ENCODE results near the gene ZNF581.

ZNF581 gene

GRCh38 chr19:55683449-55684261 lies 40.2 kb downstream of the ZNF581 start:
- DNase-seq = no peak

DNA sequence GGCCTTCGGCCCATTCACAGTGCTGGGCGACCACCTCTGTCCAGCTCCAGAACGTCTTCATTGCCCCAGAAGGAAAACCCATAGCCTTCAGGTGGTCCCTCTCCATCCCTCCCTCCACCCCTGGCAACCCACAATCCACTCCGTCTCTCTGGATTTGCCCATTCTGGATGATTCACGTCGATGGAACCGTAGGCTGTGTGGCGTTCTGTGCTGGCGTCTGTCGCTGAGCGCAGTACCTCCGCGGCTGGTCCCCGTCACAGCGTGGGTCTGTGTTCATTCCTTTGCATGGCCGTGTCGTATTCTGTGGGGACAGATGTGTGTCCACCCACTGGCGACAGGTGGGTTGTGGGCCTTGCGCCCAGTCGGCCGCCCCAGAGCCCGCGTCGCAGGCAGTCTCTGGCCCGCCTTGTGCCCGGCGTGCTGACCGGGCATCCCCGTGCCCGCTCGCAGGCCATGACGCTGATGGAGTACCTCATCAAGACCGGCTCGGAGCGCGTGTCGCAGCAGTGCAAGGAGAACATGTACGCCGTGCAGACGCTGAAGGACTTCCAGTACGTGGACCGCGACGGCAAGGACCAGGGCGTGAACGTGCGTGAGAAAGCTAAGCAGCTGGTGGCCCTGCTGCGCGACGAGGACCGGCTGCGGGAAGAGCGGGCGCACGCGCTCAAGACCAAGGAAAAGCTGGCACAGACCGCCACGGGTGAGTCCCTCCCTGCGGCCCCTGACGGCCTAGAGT lies 41.7 kb downstream of the ZNF581 start:
- no peak for DNase-seq

GRCh38 chr19:55685776-55686175 lies 42.3 kb downstream of the ZNF581 start:
- DNase-seq = no peak

- DNase-seq = no peak
These were observed 43.0 kb downstream of the ZNF581 start for GRCh38 chr19:55686311-55687050.

DNA sequence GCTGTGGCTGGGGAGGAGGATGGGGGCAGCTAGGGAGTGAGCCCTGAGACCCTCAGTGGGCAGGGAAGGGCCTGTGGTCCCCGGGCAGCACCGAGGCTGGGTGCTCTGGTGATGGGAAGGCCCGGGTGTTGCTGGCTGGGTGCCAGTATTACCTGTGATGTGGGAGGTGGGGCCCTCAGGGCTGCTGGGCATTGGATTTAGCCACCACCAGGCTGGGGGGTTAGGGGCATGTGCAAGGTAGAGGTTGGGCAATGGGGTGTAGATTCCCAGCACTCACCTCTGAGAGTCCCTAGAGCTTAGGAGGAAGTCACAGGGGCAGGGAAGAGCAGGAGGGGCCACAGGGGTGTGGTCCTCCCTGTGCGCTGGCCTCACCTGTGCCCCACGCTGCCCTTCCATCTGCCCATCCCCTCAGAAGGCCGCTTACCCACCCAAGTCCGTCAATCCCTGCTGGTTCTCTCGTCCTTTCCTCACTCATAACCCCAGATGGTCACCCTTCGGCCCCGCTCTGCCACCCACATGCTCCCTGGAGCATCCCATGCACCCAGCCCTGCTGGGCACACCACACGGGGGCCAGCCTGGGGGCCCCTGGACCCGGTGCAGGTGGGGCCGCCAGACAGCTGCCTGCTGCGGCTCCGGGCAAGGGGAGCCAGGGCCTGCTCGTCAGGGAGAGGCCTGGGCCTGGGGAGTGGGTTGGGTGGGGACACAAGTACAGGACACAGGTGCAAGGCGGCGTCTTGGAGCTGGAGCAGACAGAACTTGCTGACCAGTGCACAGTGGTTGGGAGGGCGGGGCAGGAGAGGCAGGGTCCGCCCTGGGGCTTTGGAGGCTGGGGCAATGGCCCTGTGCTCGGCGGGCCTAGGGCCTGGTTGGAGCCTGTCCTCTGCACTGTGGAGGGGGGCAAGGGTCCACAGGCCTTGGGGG lies 44.1 kb downstream of the ZNF581 start:
- no peak for DNase-seq

DNA sequence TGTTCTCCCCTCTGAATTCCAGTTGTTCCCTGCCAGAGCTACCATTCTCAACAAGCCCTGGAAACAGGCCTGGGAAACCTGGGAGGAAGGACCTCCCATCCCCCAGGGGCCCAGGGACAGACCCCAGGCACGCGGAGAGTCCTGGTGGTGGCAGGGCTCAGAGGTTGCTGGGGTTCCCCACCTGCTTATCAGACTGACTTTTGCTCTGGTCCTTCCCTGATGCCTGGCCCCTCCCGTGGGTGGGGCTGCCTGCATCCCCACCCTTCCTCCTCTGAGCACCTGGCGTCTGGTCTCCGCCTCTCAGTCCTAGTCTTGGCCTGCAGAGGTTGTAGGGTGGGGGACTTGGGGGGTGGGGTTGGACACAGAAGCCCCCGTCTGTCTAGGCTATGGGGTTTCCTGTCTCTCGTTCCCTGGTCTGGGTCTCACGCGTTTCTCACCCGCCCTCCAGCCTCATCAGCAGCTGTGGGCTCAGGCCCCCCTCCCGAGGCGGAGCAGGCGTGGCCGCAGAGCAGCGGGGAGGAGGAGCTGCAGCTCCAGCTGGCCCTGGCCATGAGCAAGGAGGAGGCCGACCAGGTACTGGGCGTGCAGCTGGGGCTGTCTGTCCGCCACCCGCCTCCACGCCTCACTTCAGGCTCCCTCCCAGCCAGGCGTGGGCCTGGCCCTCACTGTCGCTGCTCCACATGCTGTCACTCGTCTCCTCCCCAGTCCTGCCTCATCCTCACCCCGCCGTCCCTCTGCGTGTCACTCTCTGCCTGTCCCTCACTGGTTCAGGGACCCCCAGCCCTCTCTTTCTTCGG lies 45.2 kb downstream of the ZNF581 start:
- DNase-seq = no peak

DNA sequence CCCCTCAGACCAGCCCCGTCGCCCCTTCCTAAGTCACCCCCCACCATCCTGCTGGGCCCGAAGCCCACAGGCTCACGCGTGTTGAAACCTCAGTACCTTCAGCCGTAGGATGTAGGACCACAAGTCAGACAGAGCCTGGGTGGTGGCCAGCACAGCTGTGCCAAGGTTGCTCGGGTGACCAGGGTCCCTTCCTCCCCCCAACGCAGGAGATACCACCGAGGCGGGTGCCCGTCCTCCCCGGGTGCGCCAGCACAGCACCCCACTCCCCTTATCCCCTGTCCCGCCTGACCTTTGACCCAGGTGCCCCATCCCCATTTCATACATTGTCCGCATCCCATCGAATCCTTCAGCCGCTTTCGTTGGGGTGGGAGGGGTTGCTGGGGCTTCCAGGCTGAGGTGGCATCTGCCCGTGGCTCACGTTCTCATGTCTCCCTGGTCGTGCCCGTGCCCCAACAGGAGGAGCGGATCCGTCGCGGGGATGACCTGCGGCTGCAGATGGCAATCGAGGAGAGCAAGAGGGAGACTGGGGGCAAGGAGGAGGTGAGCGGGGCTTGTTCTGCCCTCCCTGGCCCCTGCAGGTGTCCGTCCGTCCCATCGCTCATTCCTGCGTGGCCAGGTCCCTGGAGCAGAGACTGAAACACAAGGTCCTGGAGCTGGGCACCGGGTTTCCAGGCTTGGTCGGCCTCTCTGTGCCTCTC lies 46.1 kb downstream of the ZNF581 start:
- DNase-seq = no peak

DNA sequence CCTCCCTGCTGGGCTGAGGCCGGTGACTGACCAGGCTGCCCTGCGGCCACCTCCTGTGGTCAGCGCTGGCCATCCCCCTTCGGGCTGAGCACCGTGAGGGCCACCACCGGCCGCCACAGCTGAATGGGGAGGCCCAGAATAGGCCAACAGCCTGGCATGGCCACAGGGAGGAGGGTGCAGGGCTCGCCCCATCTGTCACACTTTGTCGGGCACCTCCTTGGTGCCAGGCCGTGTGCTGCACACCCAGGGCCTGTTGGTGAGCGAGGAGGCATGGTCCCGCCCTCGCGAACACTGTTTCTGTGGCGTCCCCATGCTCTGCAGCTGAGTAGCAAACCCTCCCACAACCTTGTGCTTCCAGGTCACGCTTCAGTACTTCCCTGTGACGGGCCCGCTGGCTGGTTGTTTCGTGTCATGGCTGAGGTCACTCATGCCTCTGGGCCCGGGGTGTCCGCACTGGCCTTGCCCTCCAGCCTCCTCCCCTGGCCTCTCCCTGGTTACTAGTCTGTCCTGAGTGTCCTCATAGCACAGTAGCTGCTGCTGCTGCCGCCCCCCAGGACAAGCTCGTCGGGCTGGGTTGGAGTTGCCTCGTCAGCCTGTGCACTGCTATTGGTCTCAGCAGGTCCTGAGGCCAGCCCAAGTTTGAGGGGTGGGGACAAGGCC lies 46.8 kb downstream of the ZNF581 start:
- no peak for DNase-seq

DNA sequence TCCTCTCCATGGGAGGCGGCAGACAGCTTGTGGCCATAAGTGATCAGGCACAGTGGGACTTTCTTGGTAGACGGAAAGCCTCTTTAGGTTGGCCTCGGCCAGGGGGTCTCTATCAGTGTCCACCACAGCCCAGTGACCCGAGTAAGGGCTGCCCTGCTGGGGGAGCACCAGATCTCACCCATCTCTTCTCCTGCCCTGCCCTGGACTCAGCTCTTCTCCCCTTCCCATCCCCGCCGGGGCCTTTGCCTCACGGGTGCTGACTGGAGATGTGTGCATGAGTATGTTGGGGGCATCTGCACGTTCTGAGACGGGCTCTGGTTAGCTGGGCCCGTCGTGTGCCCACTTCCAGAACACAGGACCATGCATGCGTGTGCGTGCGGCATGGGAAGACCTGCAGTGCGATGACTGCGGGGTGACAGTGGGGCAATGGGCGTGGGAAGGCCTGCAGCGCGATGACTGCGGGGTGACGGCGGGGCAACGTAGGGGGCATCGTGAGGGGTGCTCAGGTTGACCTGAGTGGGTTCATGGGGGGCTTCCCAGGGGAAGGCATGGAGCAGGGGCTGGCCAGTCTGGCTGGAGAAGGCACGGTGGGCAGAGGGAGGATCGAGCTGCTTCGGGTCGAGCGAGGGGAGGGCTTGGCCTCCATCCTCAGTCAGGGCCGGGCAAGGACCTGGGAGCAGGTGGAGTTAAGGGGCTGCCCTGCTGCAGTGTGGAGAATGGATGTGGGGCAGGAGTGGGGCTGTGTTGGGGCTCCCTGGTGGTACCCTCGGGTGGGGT lies 47.5 kb downstream of the ZNF581 start:
- DNase-seq = no peak

- DNase-seq = no peak
These were observed 48.4 kb downstream of the ZNF581 start for GRCh38 chr19:55691561-55692481.

DNA sequence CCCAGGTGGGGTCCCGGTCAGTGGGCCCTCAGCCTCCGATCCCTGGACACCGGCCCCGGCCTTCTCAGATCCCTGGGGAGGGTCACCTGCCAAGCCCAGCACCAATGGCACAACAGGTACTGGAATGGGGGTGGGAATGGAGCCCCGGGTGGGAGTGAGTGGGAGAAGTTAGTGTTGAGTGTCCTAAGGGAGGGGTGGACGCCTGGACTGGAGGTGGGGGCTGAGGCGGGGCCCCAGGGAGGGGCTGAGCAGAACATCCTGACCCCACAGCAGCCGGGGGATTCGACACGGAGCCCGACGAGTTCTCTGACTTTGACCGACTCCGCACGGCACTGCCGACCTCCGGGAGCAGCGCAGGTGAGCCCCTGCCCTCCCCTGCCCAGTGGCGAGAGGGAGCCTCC lies 49.2 kb downstream of the ZNF581 start:
- DNase-seq = no peak

- no peak for DNase-seq
These were observed 50.0 kb downstream of the ZNF581 start for GRCh38 chr19:55693336-55693974.

DNA sequence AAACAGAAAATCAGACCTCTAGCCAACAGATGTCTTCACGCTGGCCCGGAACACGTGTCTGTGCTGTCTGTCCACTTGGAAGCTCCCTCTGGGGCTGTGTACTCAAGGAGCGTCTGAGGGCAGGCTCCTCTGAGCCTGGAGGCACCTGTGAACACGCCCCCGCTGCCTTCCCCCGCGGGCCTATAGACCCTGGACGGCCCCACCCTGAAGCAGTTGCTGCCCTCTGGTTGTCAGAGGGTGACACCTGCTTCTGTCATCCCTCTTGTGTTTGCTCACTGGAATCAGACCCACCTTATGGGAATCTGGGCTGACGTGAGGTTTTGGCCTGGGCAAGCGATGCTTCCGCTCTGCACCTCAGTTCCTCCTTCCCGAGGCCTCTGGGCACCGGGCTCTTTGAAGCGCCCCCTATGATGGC lies 50.8 kb downstream of the ZNF581 start:
- DNase-seq = no peak

DNA sequence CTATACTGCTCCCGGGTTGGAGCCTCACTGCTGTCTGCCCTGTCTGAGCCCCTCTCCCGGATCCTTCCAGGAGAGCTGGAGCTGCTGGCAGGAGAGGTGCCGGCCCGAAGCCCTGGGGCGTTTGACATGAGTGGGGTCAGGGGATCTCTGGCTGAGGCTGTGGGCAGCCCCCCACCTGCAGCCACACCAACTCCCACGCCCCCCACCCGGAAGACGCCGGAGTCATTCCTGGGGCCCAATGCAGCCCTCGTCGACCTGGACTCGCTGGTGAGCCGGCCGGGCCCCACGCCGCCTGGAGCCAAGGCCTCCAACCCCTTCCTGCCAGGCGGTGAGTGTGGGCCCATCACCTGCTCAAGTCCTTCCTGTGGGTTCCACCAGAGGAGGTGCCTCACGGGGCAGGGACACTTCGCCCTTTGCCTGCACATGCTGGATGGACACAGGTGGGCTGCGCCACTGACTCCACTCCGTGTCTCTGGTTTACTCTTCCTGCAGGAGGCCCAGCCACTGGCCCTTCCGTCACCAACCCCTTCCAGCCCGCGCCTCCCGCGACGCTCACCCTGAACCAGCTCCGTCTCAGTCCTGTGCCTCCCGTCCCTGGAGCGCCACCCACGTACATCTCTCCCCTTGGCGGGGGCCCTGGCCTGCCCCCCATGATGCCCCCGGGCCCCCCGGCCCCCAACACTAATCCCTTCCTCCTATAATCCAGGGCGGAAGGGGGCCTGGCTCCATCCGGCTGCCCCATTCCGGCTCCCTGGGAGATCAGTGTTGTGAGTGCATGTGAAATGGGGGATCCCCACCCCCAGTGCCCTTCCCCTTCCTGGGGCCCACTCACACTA lies 51.4 kb downstream of the ZNF581 start:
- no peak for DNase-seq
